ENCODE results near the gene NANOS3. TPM values are rescaled to one million over a fixed set of nuclear protein-coding genes. Genes with fewer than 3 reads are reported as not detected.

NANOS3 gene
- total and polyA plus RNA-seq, 9 of the 15 experiments (the other 6 are each of a cell fraction or from before 2014, with no cell fraction given): not detected

GRCh38 chr19:13905634-13906520, 28.9 kb downstream of the NANOS3 start, which contains the start of the genes BRME1 and CC2D1A (continued):
- no peak for TF ChIP-seq BCLAF1 (IDR thresholded peaks at IDR 0.05; ENCODE audit: borderline replicate concordance in 1 of 2, control insufficient read depth in 1 of 2, low read depth in 2 of 2, low read length in 1 of 2)
- TF ChIP-seq SP1 (CRISPR knock-in tag; IDR thresholded peaks at IDR 0.05): peak; percentile 96
- TF ChIP-seq GTF2B (IDR thresholded peaks at IDR 0.05; ENCODE audit: extremely low read depth, insufficient read length): no peak
- TF ChIP-seq L3MBTL2 (IDR thresholded peaks at IDR 0.05): peak; percentile 100
- TF ChIP-seq ZNF584 (CRISPR knock-in tag; IDR thresholded peaks at IDR 0.05; ENCODE audit: low read depth): no peak
- no peak for TF ChIP-seq ETS2 (tag; IDR thresholded peaks at IDR 0.05; ENCODE audit: borderline replicate concordance, poor library complexity, severe bottlenecking)
- no peak for TF ChIP-seq MLX (CRISPR knock-in tag; conservative IDR thresholded peaks at IDR 0.05)
- no peak for TF ChIP-seq TGIF2 (CRISPR knock-in tag; IDR thresholded peaks at IDR 0.05)
- no peak for TF ChIP-seq PTRF (tag; IDR thresholded peaks at IDR 0.05)
- TF ChIP-seq SMARCE1 (IDR thresholded peaks at IDR 0.05): no peak
- no peak for TF ChIP-seq PBX2 (CRISPR knock-in tag; IDR thresholded peaks at IDR 0.05; ENCODE audit: low read depth)
- no peak for TF ChIP-seq PBX2 (tag; conservative IDR thresholded peaks at IDR 0.05; ENCODE audit: low read depth)
- no peak for TF ChIP-seq CEBPB (tag; IDR thresholded peaks at IDR 0.05)
- no peak for TF ChIP-seq MBD1 (CRISPR knock-in tag; IDR thresholded peaks at IDR 0.05)
- no peak for TF ChIP-seq ESRRB (CRISPR knock-in tag; IDR thresholded peaks at IDR 0.05; ENCODE audit: borderline replicate concordance)
